ENCODE results near the gene GALNT9.

The GALNT9 gene

GRCh38 chr12:132319359-132319950 is 9.9 kb downstream of the GALNT9 start:
- no peak for TF ChIP-seq CTCF (IDR thresholded peaks at IDR 0.05; ENCODE audit: low read depth, low read length)
- no peak overlapping the region for H3K4me3 ChIP-seq (replicated peaks in 1 of 2; ENCODE audit: low read depth in 2 of 2, low read length in 2 of 2)
- DNase-seq (ENCODE audit: low read depth in 2 of 2): no peak

GRCh38 chr12:132318618-132319033 is 10.8 kb downstream of the GALNT9 start:
- no peak for TF ChIP-seq CTCF (IDR thresholded peaks at IDR 0.05; ENCODE audit: low read depth, low read length)
- H3K4me3 ChIP-seq (replicated peaks in 1 of 2; ENCODE audit: low read depth in 2 of 2, low read length in 2 of 2): no peak overlapping the region
- DNase-seq (ENCODE audit: low read depth in 2 of 2): no peak

GRCh38 chr12:132318135-132318534 is 11.3 kb downstream of the GALNT9 start:
- no peak overlapping the region for H3K4me3 ChIP-seq (replicated peaks in 1 of 2; ENCODE audit: low read depth in 2 of 2, low read length in 2 of 2)
- DNase-seq (ENCODE audit: low read depth in 2 of 2): no peak
- no peak for TF ChIP-seq CTCF (IDR thresholded peaks at IDR 0.05; ENCODE audit: low read depth, low read length)

GRCh38 chr12:132317233-132317938 is 12.0 kb downstream of the GALNT9 start:
- DNase-seq (ENCODE audit: low read depth in 2 of 2): no peak
- no peak for TF ChIP-seq CTCF (IDR thresholded peaks at IDR 0.05; ENCODE audit: low read depth, low read length)
- no peak overlapping the region for H3K4me3 ChIP-seq (replicated peaks in 1 of 2; ENCODE audit: low read depth in 2 of 2, low read length in 2 of 2)

GRCh38 chr12:132316497-132317232 is 12.7 kb downstream of the GALNT9 start:
- no peak for TF ChIP-seq CTCF (IDR thresholded peaks at IDR 0.05; ENCODE audit: low read depth, low read length)
- no peak for DNase-seq (ENCODE audit: low read depth in 2 of 2)
- no peak overlapping the region for H3K4me3 ChIP-seq (replicated peaks in 1 of 2; ENCODE audit: low read depth in 2 of 2, low read length in 2 of 2)

GRCh38 chr12:132315951-132316350 is 13.4 kb downstream of the GALNT9 start:
- DNase-seq (ENCODE audit: low read depth in 2 of 2): no peak
- no peak for TF ChIP-seq CTCF (IDR thresholded peaks at IDR 0.05; ENCODE audit: low read depth, low read length)
- H3K4me3 ChIP-seq (replicated peaks in 1 of 2; ENCODE audit: low read depth in 2 of 2, low read length in 2 of 2): no peak overlapping the region

Data from cardiac fibroblast (primary cell).